ENCODE results near the gene ACTR5.
A peak's percentile ranks its signal among the peaks of the same experiment; 100 is the strongest.

The ACTR5 gene

DNA sequence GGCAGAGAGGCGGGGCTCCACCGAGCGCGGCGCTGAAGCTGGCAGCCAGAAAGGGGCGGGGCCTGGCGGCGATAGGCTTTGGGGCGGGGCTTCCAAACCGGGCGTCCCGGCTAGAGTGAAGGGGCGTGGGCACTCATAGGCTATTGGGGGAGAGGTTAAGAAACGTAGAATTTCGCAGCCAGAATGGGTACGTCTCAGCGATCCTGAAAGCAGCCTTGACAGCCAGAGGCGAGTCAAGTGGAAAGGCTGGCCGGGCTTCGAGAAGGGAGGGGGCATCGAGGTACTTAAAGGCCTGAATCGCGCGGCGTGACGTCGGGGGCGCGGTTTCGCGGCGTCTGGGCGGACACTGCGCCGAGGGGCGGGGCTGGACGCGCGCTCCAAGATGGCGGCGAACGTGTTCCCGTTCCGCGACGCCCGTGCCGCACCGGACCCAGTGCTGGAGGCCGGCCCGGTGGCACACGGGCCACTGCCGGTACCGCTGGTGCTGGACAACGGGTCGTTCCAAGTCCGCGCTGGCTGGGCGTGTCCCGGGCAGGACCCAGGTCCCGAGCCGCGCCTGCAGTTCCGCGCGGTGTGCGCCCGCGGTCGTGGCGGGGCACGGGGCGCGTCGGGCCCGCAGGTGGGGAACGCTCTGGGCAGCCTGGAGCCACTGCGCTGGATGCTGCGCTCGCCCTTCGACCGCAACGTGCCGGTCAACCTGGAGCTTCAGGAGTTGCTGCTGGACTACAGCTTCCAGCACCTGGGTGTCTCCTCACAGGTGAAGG is at the start of gene ACTR5:
Gene ACTR5 (plus strand): TSS at position 364 of the 764 bp plus-strand sequence. CDS start 19 bp downstream, at position 383.
- DNase-seq (ENCODE audit: low read depth, low spot score) = peak; percentile 40
- H3K27ac ChIP-seq = peak within 1 kb of the TSS; percentile 76

DNA sequence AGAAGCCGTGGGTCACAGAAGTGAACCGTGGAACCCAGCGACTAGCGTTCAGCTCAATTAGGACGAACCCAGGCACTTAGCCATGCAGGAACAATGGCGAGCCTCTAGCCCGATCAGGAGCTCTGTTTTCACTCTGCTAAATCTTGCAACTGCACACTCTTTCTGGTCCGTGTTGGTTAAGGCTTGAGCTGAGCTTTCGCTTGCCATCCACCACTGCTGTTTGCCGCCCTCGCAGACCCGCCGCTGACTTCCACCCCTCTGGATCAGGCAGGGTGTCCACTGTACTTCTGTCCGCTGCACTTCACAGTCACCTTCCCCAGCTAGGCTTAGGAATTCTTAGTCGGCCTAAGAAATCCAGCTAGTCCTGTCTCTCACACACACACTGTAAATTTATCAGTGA is 49.7 kb upstream of the ACTR5 start:
- no peak for DNase-seq (ENCODE audit: low read depth, low spot score)
- no peak overlapping the region for H3K27ac ChIP-seq

DNA sequence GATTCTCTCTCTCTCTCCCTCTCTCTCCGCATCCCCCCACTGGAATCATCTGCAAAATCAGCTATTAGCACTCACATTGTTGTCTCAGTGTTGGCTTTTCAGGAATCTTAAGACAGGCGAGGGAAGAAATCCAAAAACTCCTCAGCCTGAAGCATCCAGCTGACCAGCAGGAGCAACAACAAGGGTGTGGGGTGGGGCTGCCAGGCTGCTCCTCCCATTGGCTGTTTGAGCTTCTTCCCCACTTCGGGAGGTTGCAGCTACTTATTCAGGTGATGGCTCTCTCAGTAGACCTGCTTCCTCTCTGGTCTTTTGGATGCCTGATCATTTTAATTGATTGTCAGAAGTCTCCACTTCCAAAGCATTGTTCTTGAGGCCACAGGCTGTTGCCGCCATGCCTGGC is 48.1 kb upstream of the ACTR5 start:
- no peak for DNase-seq (ENCODE audit: low read depth, low spot score)
- H3K27ac ChIP-seq = no peak overlapping the region

- no peak overlapping the region for H3K27ac ChIP-seq
- DNase-seq (ENCODE audit: low read depth, low spot score) = no peak
Measured at GRCh38 chr20:38700926-38701325, 47.3 kb upstream of the ACTR5 start.

GRCh38 chr20:38703526-38703925 is 44.7 kb upstream of the ACTR5 start:
- H3K27ac ChIP-seq = no peak overlapping the region
- no peak for DNase-seq (ENCODE audit: low read depth, low spot score)

GRCh38 chr20:38704136-38704535 is 44.1 kb upstream of the ACTR5 start:
- DNase-seq (ENCODE audit: low read depth, low spot score) = no peak
- no peak overlapping the region for H3K27ac ChIP-seq

GRCh38 chr20:38706509-38706908 is 41.8 kb upstream of the ACTR5 start:
- DNase-seq (ENCODE audit: low read depth, low spot score) = no peak
- H3K27ac ChIP-seq = no peak overlapping the region

DNA sequence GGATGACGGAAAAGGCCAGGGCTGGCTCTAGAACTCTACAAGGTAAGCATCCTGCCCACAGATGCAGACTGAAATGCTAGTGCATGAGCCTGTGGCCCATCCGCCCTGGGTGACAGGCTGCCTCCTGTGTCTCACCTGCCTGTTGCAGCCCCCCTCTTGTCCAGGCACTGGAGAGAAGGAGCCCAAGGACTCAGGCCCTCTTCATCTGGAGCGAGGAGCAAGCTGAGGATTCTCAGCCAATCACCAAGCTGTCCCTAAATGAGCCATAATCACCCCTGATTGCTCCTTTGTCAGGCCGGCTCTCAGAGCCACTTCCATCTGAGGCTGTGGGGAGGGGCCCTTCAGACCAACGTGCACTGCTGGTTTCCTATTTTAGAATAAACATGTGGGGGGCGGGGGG is 34.0 kb upstream of the ACTR5 start:
- H3K27ac ChIP-seq = no peak overlapping the region
- no peak for DNase-seq (ENCODE audit: low read depth, low spot score)

GRCh38 chr20:38715646-38716045 is 32.6 kb upstream of the ACTR5 start:
- DNase-seq (ENCODE audit: low read depth, low spot score) = no peak
- no peak overlapping the region for H3K27ac ChIP-seq

DNA sequence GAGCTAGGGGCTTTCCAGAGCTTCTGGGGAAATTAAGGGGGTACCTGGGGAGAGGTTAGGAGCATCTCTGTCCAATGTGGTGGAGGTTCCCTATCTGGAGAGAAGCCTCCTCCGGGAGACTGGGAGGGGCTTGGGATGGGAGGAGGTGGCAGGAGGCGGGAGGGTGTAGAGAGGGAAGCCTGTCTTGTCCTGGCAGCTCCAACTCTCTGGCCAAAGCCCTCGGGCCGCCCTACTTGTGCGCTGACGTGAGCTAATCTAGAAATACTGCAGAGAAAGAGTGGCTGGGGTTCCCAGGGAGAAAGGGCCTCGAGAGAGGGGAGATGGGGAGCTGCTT is 25.6 kb upstream of the ACTR5 start:
- no peak for DNase-seq (ENCODE audit: low read depth, low spot score)
- H3K27ac ChIP-seq = no peak overlapping the region

GRCh38 chr20:38723017-38723847 is 25.0 kb upstream of the ACTR5 start:
- no peak for DNase-seq (ENCODE audit: low read depth, low spot score)
- no peak overlapping the region for H3K27ac ChIP-seq

DNA sequence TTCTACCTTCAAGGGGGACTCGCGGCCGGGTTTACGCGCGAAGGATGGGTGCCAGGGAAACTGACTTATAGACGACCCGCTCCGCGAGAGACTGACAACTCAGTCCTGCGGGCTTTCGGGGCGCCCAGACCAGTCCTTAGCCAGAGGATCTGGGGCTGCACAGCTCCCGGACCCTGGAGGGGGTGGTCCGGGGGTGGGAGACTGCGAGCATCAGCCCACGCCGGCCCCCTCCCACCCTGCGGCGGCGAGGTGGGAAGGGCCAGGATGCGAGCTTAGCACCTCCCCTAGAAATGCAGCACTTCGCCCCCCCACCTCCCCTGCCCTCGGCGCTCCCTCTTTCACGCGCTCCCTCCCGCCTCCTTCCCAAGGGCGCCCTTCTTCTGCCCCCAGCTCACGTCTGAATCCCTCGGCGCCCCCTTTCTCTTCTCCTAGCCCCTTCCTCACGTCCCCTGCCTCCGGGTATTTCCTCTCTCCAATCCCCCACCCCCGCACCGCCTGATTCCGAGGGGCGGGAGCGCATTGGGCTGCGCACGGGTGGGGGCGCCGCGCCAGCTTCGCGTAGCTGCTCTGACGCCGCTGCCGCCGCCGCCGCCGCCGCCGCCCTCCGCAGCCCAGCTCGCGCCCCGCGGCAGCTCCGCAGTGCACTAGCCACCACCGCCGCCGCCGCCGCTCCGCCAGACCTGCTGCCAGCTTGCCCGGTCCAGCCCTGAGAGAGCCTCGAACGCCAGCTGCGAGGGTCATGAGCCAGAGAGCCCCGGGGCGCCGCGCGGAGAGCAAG is 24.2 kb upstream of the ACTR5 start, which contains the start of gene SLC32A1:
Gene SLC32A1 (plus strand): TSS at position 639 of the 778 bp plus-strand sequence. CDS start 239 bp downstream, outside the sequence.
- DNase-seq (ENCODE audit: low read depth, low spot score) = no peak
- H3K27ac ChIP-seq = no peak within 1 kb of the TSS

- H3K27ac ChIP-seq = no peak overlapping the region
- no peak for DNase-seq (ENCODE audit: low read depth, low spot score)
Measured at GRCh38 chr20:38724626-38725147, 23.6 kb upstream of the ACTR5 start.

DNA sequence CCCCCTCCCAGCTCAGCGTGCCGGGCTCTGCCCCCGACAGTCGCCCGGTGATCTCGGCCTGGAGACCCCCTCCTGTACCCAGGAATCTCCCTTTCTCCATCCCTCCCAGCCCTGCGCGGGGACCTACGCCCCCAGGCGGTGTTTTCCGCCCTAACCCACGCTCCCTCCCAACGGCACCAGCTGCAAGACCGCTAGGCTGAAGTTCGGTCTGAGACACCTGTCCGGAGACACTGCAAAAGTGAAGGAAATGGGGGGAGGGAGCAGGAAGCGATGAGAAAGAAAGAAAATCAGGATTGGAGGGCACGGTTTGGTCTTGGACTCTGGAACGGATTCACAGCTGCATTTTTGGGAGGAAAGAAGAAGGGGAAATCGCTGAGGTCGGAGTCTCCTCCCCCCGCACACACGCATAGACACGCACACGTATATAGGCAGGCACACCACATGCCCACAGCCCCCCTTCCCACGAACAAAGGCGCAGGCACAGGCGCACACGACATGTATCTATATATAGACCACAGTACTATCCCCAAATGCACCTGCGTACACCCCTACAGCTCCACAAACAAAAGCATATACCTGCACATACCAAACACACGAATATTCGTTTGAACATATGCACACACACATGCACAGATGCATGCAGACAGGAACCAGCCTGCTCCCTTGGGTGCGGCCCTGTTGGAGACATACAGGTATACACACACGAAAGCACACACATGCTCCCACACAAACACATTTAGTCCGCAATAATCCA is 22.9 kb upstream of the ACTR5 start:
- no peak overlapping the region for H3K27ac ChIP-seq
- no peak for DNase-seq (ENCODE audit: low read depth, low spot score)

GRCh38 chr20:38725931-38726803 is 22.1 kb upstream of the ACTR5 start:
- no peak for DNase-seq (ENCODE audit: low read depth, low spot score)
- H3K27ac ChIP-seq = no peak overlapping the region

- DNase-seq (ENCODE audit: low read depth, low spot score) = no peak
- no peak overlapping the region for H3K27ac ChIP-seq
Measured at GRCh38 chr20:38726804-38727606, 21.3 kb upstream of the ACTR5 start.

- DNase-seq (ENCODE audit: low read depth, low spot score) = no peak
- no peak overlapping the region for H3K27ac ChIP-seq
Measured at GRCh38 chr20:38727607-38728190, 20.6 kb upstream of the ACTR5 start.
